Mammary epithelial cell (primary cell): ENCODE measurements around the gene CPB2.

ENCODE experiments used
- EZH2 ChIP-seq: IDR thresholded peaks from 2 replicates; pipeline ENCODE4 v1.6.1; 2012; ENCODE audit warnings: low read length, inconsistent platforms, borderline replicate concordance
- TF ChIP-seq, protein P1 (sequence below), 2 donors: IDR thresholded peaks in 1 of 2; conservative IDR thresholded peaks in 1 of 2; 2 replicates each; pipeline ENCODE4 v1.5.1; 2011 to 2012; ENCODE audit warnings: inconsistent platforms in 2 of 2, low read length in 2 of 2, mild to moderate bottlenecking in 2 of 2, control low read depth in 1 of 2, low read depth in 1 of 2; ENCODE audit not compliant: insufficient read depth in 1 of 2; ENCODE audit errors: extremely low read depth in 1 of 2

DNA sequence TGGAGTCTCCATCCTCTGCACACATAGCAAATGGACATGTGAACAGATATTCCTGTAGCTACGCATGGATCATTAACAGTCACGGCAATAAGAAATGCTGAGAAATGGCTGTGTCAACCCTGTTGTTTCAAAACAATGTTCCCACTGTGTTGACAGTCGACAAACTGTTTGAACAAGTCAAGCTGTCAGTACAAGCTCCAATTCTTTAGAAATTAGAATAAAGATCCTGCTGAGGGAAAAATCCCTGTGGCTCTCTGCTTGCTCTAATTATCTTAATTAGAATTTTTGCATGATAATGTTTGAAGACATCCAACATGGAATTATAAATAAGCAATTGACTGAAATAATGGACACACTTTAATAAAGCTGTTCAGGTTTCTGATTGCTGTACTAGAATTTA, 37.9 kb upstream of the CPB2 start:
- TF ChIP-seq, protein P1, sequence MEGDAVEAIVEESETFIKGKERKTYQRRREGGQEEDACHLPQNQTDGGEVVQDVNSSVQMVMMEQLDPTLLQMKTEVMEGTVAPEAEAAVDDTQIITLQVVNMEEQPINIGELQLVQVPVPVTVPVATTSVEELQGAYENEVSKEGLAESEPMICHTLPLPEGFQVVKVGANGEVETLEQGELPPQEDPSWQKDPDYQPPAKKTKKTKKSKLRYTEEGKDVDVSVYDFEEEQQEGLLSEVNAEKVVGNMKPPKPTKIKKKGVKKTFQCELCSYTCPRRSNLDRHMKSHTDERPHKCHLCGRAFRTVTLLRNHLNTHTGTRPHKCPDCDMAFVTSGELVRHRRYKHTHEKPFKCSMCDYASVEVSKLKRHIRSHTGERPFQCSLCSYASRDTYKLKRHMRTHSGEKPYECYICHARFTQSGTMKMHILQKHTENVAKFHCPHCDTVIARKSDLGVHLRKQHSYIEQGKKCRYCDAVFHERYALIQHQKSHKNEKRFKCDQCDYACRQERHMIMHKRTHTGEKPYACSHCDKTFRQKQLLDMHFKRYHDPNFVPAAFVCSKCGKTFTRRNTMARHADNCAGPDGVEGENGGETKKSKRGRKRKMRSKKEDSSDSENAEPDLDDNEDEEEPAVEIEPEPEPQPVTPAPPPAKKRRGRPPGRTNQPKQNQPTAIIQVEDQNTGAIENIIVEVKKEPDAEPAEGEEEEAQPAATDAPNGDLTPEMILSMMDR (conservative IDR thresholded peaks at IDR 0.05 in 1 of 2, IDR thresholded peaks at IDR 0.05 in 1 of 2; ENCODE audit: extremely low read depth in 1 of 2, insufficient read depth in 1 of 2, low read depth in 1 of 2, low read length in 2 of 2), result no peak
- no peak for TF ChIP-seq EZH2
